GM12892 (cell line): Measurements from ENCODE around the gene MT4.

Experiments
- DNase-seq: peaks from one replicate; pipeline ENCODE4 v3.0.0; 2011; ENCODE audit not compliant: insufficient read length
- FAIRE-seq: peaks from 2 replicates; lab custom pipeline; 2011; peaks lifted over from hg19 to GRCh38; lab: Jason Lieb, UNC
- POLR2A ChIP-seq: IDR thresholded peaks from 2 replicates; pipeline ENCODE4 v1.6.1; 2011; ENCODE audit warnings: low read depth, low read length, control low read depth
- POLR2AphosphoS5 ChIP-seq: IDR thresholded peaks from 2 replicates; pipeline ENCODE4 v1.6.1; 2011; ENCODE audit warnings: low read depth, low read length, control low read depth
- TAF1 ChIP-seq: IDR thresholded peaks from 2 replicates; pipeline ENCODE4 v1.6.1; 2011; ENCODE audit warnings: low read depth, mild to moderate bottlenecking, control low read depth, low read length, borderline replicate concordance

The MT4 gene

DNA sequence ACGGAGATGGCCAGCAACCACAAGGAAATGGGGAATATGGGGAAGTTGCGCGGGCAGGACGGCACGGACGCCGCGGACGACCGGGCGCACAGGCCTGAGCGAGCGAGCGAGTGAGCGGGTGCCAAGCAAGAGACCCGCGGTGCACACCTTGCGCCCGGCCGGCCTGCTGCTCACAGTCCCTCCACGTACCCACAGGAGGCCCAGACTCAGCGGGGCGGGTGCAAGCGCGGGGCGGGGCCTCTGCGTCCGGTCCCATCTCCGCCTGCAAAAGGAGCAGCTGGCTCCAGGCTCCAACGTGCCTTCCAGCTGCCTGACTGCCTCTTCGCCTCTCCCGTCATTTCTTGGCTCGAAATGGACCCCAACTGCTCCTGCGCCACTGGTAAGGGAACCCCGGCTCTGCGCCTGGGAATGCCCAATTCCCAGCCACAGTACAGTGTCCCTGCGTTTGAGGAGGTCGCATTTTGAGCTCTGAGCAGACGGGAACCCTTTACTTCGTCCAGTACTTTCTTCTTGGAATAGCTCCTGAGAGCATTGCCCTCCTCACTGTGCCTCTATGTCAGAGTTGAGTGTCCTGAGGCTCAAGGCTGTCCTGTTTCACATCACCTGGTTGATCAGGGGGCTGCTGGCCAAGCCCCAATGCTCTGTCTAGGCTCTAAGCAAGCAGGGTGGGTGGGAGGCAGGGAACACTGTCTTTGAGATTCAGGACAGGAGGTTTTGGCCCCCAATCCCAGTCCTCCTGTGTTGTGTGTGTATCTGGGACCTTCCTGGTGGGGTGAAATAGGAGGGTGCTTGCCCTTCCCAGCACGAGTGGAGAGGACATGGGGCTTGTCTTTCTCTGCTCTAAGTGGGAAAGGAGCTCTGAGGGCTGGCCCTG, 52.6 kb downstream of the MT4 start:
- no peak for FAIRE-seq
- TF ChIP-seq POLR2A, result no peak
- no peak for TF ChIP-seq POLR2AphosphoS5
- TF ChIP-seq TAF1, result no peak
- no peak for DNase-seq

DNA sequence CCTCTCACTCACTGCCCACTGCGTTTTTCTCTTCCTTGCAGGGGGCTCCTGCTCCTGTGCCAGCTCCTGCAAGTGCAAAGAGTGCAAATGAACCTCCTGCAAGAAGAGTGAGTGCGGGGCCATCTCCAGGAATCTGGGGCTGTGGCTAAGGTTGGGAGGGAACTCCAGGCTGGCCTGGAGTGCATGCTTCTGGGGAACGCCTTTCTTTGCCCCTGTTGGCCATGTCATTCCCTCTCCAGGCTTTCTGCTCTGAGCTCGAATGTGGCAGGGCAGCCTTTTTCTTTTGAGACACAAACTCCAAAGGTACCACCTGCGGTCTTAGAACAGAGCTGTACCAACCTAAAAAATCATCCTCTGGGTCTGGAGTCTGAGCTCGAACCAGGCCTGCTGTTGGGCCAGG, 53.3 kb downstream of the MT4 start:
- no peak for TF ChIP-seq POLR2AphosphoS5
- TF ChIP-seq TAF1, result no peak
- TF ChIP-seq POLR2A, result no peak
- FAIRE-seq, result no peak
- DNase-seq, result no peak
